K562 (cell line): Measurements from ENCODE around the gene CARD11. TPM values are rescaled to one million over a fixed set of nuclear protein-coding genes. Genes with fewer than 3 reads are reported as not detected.

Experiments used
- ATAC-seq: fragments of 200-7000 bp; cut with Tn5 transposase; 3 replicates; pipeline ENCODE4 v1.9.1; 2020; ENCODE audit warnings: moderate library complexity
- BruUV-seq: library from RNA; stranded (reverse); fragments of 400-500 nt; replicated peaks from 2 replicates; lab custom pipeline; 2021; lab: Mats Ljungman, UMichigan
- CTCF ChIA-PET: fragments of 300-600 bp; formaldehyde crosslinking; extraction: SDS; loops from one replicate; lab custom pipeline; 2021; ENCODE audit warnings: low intra/inter-chr PET ratio; lab: Yijun Ruan, JAX
- POLR2A ChIA-PET: fragments of 300-600, 350-650 bp; sonication (Branson Sonifier 250); formaldehyde crosslinking; extraction: SDS; loops from one replicate; lab custom pipeline; 2021; ENCODE audit warnings: antibody characterized with exemption, inconsistent platforms; lab: Yijun Ruan, JAX
- DNase-seq, 4 experiments: peaks; one replicate each; pipeline versions ENCODE4 v3.0.0 to v3.0.0-alpha.2; 2011 to 2018; ENCODE audit warnings: low spot score in 3 of 4, mixed read lengths in 3 of 4; ENCODE audit errors: extremely low read depth in 1 of 4
- FAIRE-seq: peaks from 2 replicates; lab custom pipeline; 2011; peaks lifted over from hg19 to GRCh38; lab: Jason Lieb, UNC
- H2AFZ ChIP-seq: 2 replicates; pipeline ENCODE4 v1.6.0; 2011; ENCODE audit warnings: low read depth, low read length, control low read depth, inconsistent platforms
- H3K27ac ChIP-seq: fragments of 200-600 bp; 3 replicates; pipeline ENCODE4 v1.8.0; 2011; ENCODE audit warnings: low read depth, mild to moderate bottlenecking, control low read depth, inconsistent platforms, low read length, moderate library complexity, mixed read lengths; ENCODE audit errors: extremely low read depth
- H3K27me3 ChIP-seq, 2 experiments: fragments of 300-600 bp in 1 of 2; 2 replicates in 1 of 2; 3 replicates in 1 of 2; pipeline versions ENCODE4 v1.6.0 to v1.8.0; 2011; ENCODE audit warnings: inconsistent platforms in 2 of 2, low read length in 2 of 2, mild to moderate bottlenecking in 1 of 2, mixed read lengths in 1 of 2, moderate library complexity in 1 of 2; ENCODE audit not compliant: control insufficient read depth in 2 of 2, insufficient read depth in 2 of 2
- H3K36me3 ChIP-seq: fragments of 300-600 bp; 3 replicates; pipeline ENCODE4 v1.8.0; 2011; ENCODE audit warnings: mild to moderate bottlenecking, low read length, inconsistent platforms; ENCODE audit not compliant: control insufficient read depth, insufficient read depth
- H3K4me1 ChIP-seq, 2 experiments: fragments of 200-600 bp in 1 of 2; replicated peaks in 1 of 2; 2 replicates in 1 of 2; 3 replicates in 1 of 2; pipeline versions ENCODE4 v1.5.1 to v1.8.0; 2011; ENCODE audit warnings: inconsistent platforms in 2 of 2, low read length in 2 of 2, mild to moderate bottlenecking in 1 of 2, mixed read lengths in 1 of 2, moderate library complexity in 1 of 2; ENCODE audit not compliant: control insufficient read depth in 2 of 2, insufficient read depth in 2 of 2
- H3K4me2 ChIP-seq: 2 replicates; pipeline ENCODE4 v1.6.1; 2011; ENCODE audit warnings: low read length, control low read depth, inconsistent platforms, mixed read lengths; ENCODE audit not compliant: insufficient read depth
- H3K4me3 ChIP-seq: fragments of 200-600 bp; sonication (generic), shearing (Covaris generic); 2 replicates; pipeline ENCODE4 v1.5.1; 2016; ENCODE audit warnings: control low read depth, inconsistent platforms
- H3K79me2 ChIP-seq: fragments of 200-600 bp; 3 replicates; pipeline ENCODE4 v1.8.0; 2011; ENCODE audit warnings: low read length, inconsistent platforms; ENCODE audit not compliant: control insufficient read depth, insufficient read depth
- H3K9ac ChIP-seq, 2 experiments: 2 replicates each; pipeline versions ENCODE4 v1.6.0 to v1.6.1; 2011; ENCODE audit warnings: low read depth in 2 of 2, low read length in 2 of 2, control low read depth in 1 of 2, inconsistent platforms in 1 of 2, mild to moderate bottlenecking in 1 of 2, mixed read lengths in 1 of 2; ENCODE audit not compliant: insufficient read depth in 1 of 2
- H3K9me1 ChIP-seq: one replicate; pipeline ENCODE4 v1.6.0; 2011; ENCODE audit warnings: inconsistent platforms, mild to moderate bottlenecking, low read length, moderate library complexity; ENCODE audit not compliant: control insufficient read depth, insufficient read depth
- H3K9me3 ChIP-seq: replicated peaks from 2 replicates; pipeline ENCODE4 v1.5.1; 2011; ENCODE audit warnings: low read depth, low read length, inconsistent platforms; ENCODE audit not compliant: control insufficient read depth, insufficient read depth
- H4K20me1 ChIP-seq: replicated peaks from 2 replicates; pipeline ENCODE4 v1.6.1; 2011; ENCODE audit warnings: low read length, inconsistent platforms, mixed read lengths; ENCODE audit not compliant: control insufficient read depth, insufficient read depth
- ADNP ChIP-seq: fragments of 200-800 bp; sonication (Bioruptor generic); IDR thresholded peaks from 2 replicates; pipeline ENCODE4 v1.6.1; 2016; ENCODE audit warnings: missing genetic modification characterization, missing compliant biosample characterization
- BRF1 ChIP-seq: IDR thresholded peaks from 3 replicates; pipeline ENCODE4 v1.6.1; 2011; ENCODE audit warnings: borderline replicate concordance, mild to moderate bottlenecking; ENCODE audit not compliant: insufficient read length; ENCODE audit errors: extremely low read depth
- FOXA3 ChIP-seq, 2 experiments: fragments of 450-650 bp in 1 of 2; sonication (generic) in 1 of 2; formaldehyde crosslinking; IDR thresholded peaks in 1 of 2; conservative IDR thresholded peaks in 1 of 2; 2 replicates each; pipeline versions ENCODE4 v1.4.0 to v1.8.0; 2020 to 2022; ENCODE audit warnings: mild to moderate bottlenecking in 2 of 2, missing genetic modification reagents in 1 of 2
- GABPB2 ChIP-seq: fragments of 250-450 bp; sonication (Bioruptor Pico); conservative IDR thresholded peaks from 2 replicates; pipeline ENCODE4 v1.5.1; 2021; ENCODE audit warnings: mild to moderate bottlenecking
- ILF3 ChIP-seq: fragments of 450-650 bp; IDR thresholded peaks from 2 replicates; pipeline ENCODE4 v1.6.1; 2018; ENCODE audit warnings: antibody characterized with exemption, mild to moderate bottlenecking, moderate library complexity, borderline replicate concordance
- NONO ChIP-seq, 2 experiments: fragments of 200-400 bp in 1 of 2; fragments of 450-650 bp in 1 of 2; formaldehyde crosslinking in 1 of 2; IDR thresholded peaks; 2 replicates each; pipeline ENCODE4 v1.6.1; 2017; ENCODE audit warnings: low read depth in 2 of 2, mild to moderate bottlenecking in 2 of 2, moderate library complexity in 2 of 2, low read length in 1 of 2
- TEAD1 ChIP-seq, 2 experiments: fragments of 450-650 bp in 1 of 2; sonication (generic) in 1 of 2; formaldehyde crosslinking; IDR thresholded peaks; 2 replicates each; pipeline versions ENCODE4 v1.4.0 to v1.8.0; 2020 to 2022; ENCODE audit warnings: mild to moderate bottlenecking in 2 of 2, missing genetic modification reagents in 1 of 2
- WGBS: fragments of 100-300 bp; shearing (Covaris generic); methylation state at CpG from one replicate; pipeline ENCODE4 v1.1.6; 2016; ENCODE audit warnings: low coverage, mixed read lengths; ENCODE audit not compliant: insufficient coverage; ENCODE audit errors: missing lambda C conversion rate; 5-methylcytosine and 5-hydroxymethylcytosine counted together
- in situ Hi-C: fragments of 300-500 bp; cut with MboI; formaldehyde crosslinking; loops from 4 replicates; pipeline ENCODE4 v1.15.0; 2018; ENCODE audit warnings: inconsistent platforms, mixed read lengths
- intact Hi-C: fragments of 100-400 bp; cut with micrococcal nuclease; formaldehyde crosslinking; loops from 2 replicates; pipeline ENCODE4 v1.14.2; 2022
- polyA plus RNA-seq, 8 experiments: library from polyadenylated mRNA; depleted of rRNA in 4 of 8; stranded (reverse) in 5 of 8; unstranded in 3 of 8; fragments of >200 nt; fragmentation: Nextera tagmentation in 2 of 8; fragmentation: Illumina TruSeq in 1 of 8; extraction: Ambion mirVana in 2 of 8; extraction: Trizol in 1 of 8; gene quantifications; 2 replicates each; pipeline versions ENCODE4 v1.2.1 to v1.2.3, GENCODE V29; 2011 to 2014; ENCODE audit warnings: inconsistent platforms in 1 of 8, missing spikeins in 1 of 8
- total RNA-seq, 7 experiments: library from RNA; depleted of rRNA in 6 of 7; stranded (reverse); fragments of >200 nt in 6 of 7; fragmentation: Illumina TruSeq in 2 of 7; extraction: Trizol in 2 of 7; gene quantifications; 2 replicates each; pipeline versions ENCODE4 v1.2.1 to v1.2.3, GENCODE V29; 2011 to 2021; ENCODE audit warnings: low replicate concordance in 1 of 7
- TF ChIP-seq, protein P1 (sequence below), 2 experiments: fragments of 250-450 bp in 1 of 2; fragments of 450-650 bp in 1 of 2; sonication (Bioruptor Pico) in 1 of 2; IDR thresholded peaks; 2 replicates each; pipeline versions ENCODE4 v1.6.1 to v1.8.0; 2016 to 2021; ENCODE audit warnings: mild to moderate bottlenecking in 2 of 2, moderate library complexity in 2 of 2, missing compliant biosample characterization in 1 of 2, missing genetic modification characterization in 1 of 2

Gene CARD11
- total and polyA plus RNA-seq, 9 of the 15 experiments (the other 6 are each of a cell fraction or from before 2014, with no cell fraction given): 0.07 to 12.8 (median 5.7) TPM

DNA sequence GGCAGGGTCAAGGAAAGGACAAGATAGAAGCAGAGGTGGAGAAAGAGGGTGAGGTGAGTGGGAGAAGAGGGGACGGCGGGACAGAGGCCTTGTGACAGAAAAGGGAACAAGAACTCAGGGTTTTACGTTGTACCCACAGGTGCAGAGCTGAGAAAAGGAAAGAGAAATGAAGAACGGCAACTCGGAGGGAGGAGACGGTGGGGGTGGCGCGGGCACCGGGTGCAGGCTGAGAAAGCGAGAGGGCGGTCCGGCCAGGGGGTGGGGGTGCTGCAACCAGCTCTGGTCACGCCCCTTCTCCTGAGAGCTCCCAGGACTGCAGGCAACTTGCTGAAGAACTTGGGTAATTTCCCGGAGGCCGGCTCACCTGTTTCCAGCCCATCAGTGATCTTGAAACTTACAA lies 65.3 kb downstream of the CARD11 start:
- Histone ChIP-seq H3K9me3 (no peaks in the 10 kb centered on the region), H3K9me1 (no peaks in the 10 kb centered on the region), H3K36me3 (no peaks in the 10 kb centered on the region), H3K27ac (no peak overlapping the region), H3K79me2 (no peaks in the 10 kb centered on the region), H4K20me1 (no peaks in the 10 kb centered on the region), H3K4me3 (no peak overlapping the region), H3K9ac (no peak overlapping the region), H3K4me2 (no peak overlapping the region), H2AFZ (no peak overlapping the region), H3K4me1 (peaks cover 0 to 12% of the 10 kb centered on the region in 2 experiments; a peak in 2 of 5 replicates), H3K27me3 (no peaks in the 10 kb centered on the region)
- TF ChIP-seq FOXA3 (CRISPR knock-in tag; conservative IDR thresholded peaks at IDR 0.05 in 1 of 2, IDR thresholded peaks at IDR 0.05 in 1 of 2) (no peak), NONO (IDR thresholded peaks at IDR 0.05; ENCODE audit: low read depth in 2 of 2, low read length in 1 of 2) (no peak), ILF3 (no peak), GABPB2 (CRISPR knock-in tag) (no peak), ADNP (tag) (no peak), BRF1 (no peak), TEAD1 (CRISPR knock-in tag; IDR thresholded peaks at IDR 0.05) (no peak)
- TF ChIP-seq, protein P1, sequence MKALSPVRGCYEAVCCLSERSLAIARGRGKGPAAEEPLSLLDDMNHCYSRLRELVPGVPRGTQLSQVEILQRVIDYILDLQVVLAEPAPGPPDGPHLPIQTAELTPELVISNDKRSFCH (CRISPR knock-in tag; IDR thresholded peaks at IDR 0.05): no peak
- TF ChIP-seq, protein P1 (tag; IDR thresholded peaks at IDR 0.05): no peak
- no TSS peak for BruUV-seq
- no peak for DNase-seq
- 60% methylated on average over 5 of the region's 15 CpGs for WGBS
- no peak for ATAC-seq
- intact Hi-C loops: no loop called here
- FAIRE-seq: no peak
- CTCF ChIA-PET: no interaction called here
- POLR2A ChIA-PET: no interaction called here
- in situ Hi-C loops: no loop called here
